Suprapubic skin (tissue), 2 donors: ENCODE measurements around the gene PCED1B.

Source experiments
- EP300 ChIP-seq: sonication (generic); formaldehyde crosslinking; IDR thresholded peaks from one replicate; pipeline ENCODE4 v1.6.1; 2017; ENCODE audit warnings: antibody characterized with exemption
- POLR2A ChIP-seq, 2 donors: fragments of 450-650 bp; IDR thresholded peaks; one replicate each; pipeline ENCODE4 v1.6.1; 2017; ENCODE audit warnings: antibody characterized with exemption in 2 of 2, mild to moderate bottlenecking in 2 of 2, moderate library complexity in 2 of 2

GRCh38 chr12:47080725-47081502 lies 1.5 kb downstream of the PCED1B start:
- no peak for TF ChIP-seq POLR2A (IDR thresholded peaks at IDR 0.05)
- TF ChIP-seq EP300 = no peak
